Measurements from ENCODE around the gene ARL17A. TPM values are rescaled to one million over a fixed set of nuclear protein-coding genes. Genes with fewer than 3 reads are reported as not detected.
"Not testable (repeated sequence)": the region's sequence is repeated elsewhere in the genome, so short reads cannot be mapped to it uniquely, and the experiment has no call there.

ARL17A gene
- 10 to 100 TPM in 4 of 9 donors, 1 to 10 TPM in 5; 6.7 to 17.1 (median 9.9) TPM for total RNA-seq
- 1 to 10 TPM; 1.7 to 9.2 (median 6.5) TPM for polyA plus RNA-seq
- long read RNA-seq, donor 1, partial matches to known transcripts: 9 of 22 reads
- long read RNA-seq, donor 1, other reads (novel, unspliced or antisense): 9 of 22 reads
- long read RNA-seq, donor 2, partial matches to known transcripts: 8 of 11 reads
- long read RNA-seq, donor 2, other reads (novel, unspliced or antisense): 0 of 11 reads
- long read RNA-seq, donor 3, partial matches to known transcripts: 0 of 2 reads
- long read RNA-seq, donor 3, other reads (novel, unspliced or antisense): 0 of 2 reads
- long read RNA-seq, donor 4, partial matches to known transcripts: 0 of 7 reads
- long read RNA-seq, donor 4, other reads (novel, unspliced or antisense): 4 of 7 reads
- long read RNA-seq, donor 5, transcript ARL17A-202 (4 exons, 3,945 nt): major isoform, 6 of 10 reads
- long read RNA-seq, donor 5, partial matches to known transcripts: 0 of 10 reads
- long read RNA-seq, donor 5, other reads (novel, unspliced or antisense): 4 of 10 reads
- long read RNA-seq, donor 6, partial matches to known transcripts: 0 of 12 reads
- long read RNA-seq, donor 6, other reads (novel, unspliced or antisense): 10 of 12 reads
- long read RNA-seq, donor 7, partial matches to known transcripts: 86 of 87 reads
- long read RNA-seq, donor 7, other reads (novel, unspliced or antisense): 0 of 87 reads
- long read RNA-seq, donor 8, partial matches to known transcripts: 10 of 12 reads
- long read RNA-seq, donor 8, other reads (novel, unspliced or antisense): 0 of 12 reads
- long read RNA-seq, donor 9, partial matches to known transcripts: 9 of 14 reads
- long read RNA-seq, donor 9, other reads (novel, unspliced or antisense): 0 of 14 reads
- long read RNA-seq, donor 10: 0 reads

GRCh38 chr17:46579083-46580075 is at the start of gene ARL17A:
Gene ARL17A (minus strand): TSS chr17:46579691. CDS start chr17:46576322, 3,369 bp downstream.
- DNase-seq: peak; percentile 78 to 95 (median 87)
- intact Hi-C loops (cut with DNase I); H3K4me1 ChIP-seq (replicated peaks in 1 of 2); H3K36me3 ChIP-seq (replicated peaks in 1 of 2); H3K27me3 ChIP-seq; H3K9me3 ChIP-seq (replicated peaks in 1 of 3): not testable (repeated sequence)
- H3K27ac ChIP-seq: peak within 1 kb of the TSS in 1 of 5 donors; percentile 61
- 0% methylated on average over 7 of the region's 65 CpGs; no CpG with 5 or more reads in 2 of the 4 donors for WGBS, 4 donors
- peak within 1 kb of the TSS in 1 of 4 donors; percentile 39 for H3K4me3 ChIP-seq

GRCh38 chr17:46628753-46629436 is 49.4 kb upstream of the ARL17A start:
- intact Hi-C loops (cut with DNase I); H3K9me3 ChIP-seq (replicated peaks in 1 of 3); H3K36me3 ChIP-seq (replicated peaks in 1 of 2); H3K27ac ChIP-seq; H3K27me3 ChIP-seq; H3K4me3 ChIP-seq; DNase-seq; H3K4me1 ChIP-seq (replicated peaks in 1 of 2): not testable (repeated sequence)
- no CpG with 5 or more reads among the region's 5 CpGs for WGBS, 4 donors

- DNase-seq; H3K27me3 ChIP-seq; H3K4me1 ChIP-seq (replicated peaks in 1 of 2); intact Hi-C loops (cut with DNase I); H3K9me3 ChIP-seq (replicated peaks in 1 of 3); H3K27ac ChIP-seq; H3K36me3 ChIP-seq (replicated peaks in 1 of 2); H3K4me3 ChIP-seq: not testable (repeated sequence)
- whole genome bisulfite sequencing, 4 donors: no CpG with 5 or more reads among the region's 2 CpGs
Measured at GRCh38 chr17:46627452-46627851, 48.0 kb upstream of the ARL17A start.

- H3K9me3 ChIP-seq (replicated peaks in 1 of 3); H3K27me3 ChIP-seq; H3K27ac ChIP-seq; H3K4me1 ChIP-seq (replicated peaks in 1 of 2); intact Hi-C loops (cut with DNase I); H3K4me3 ChIP-seq; H3K36me3 ChIP-seq (replicated peaks in 1 of 2); DNase-seq: not testable (repeated sequence)
- WGBS, 4 donors: no CpG with 5 or more reads among the region's 5 CpGs
Measured at GRCh38 chr17:46624726-46625125, 45.2 kb upstream of the ARL17A start.

GRCh38 chr17:46623790-46624189 is 44.3 kb upstream of the ARL17A start:
- DNase-seq; H3K36me3 ChIP-seq (replicated peaks in 1 of 2); H3K4me1 ChIP-seq (replicated peaks in 1 of 2); H3K4me3 ChIP-seq; H3K9me3 ChIP-seq (replicated peaks in 1 of 3); intact Hi-C loops (cut with DNase I); H3K27ac ChIP-seq; H3K27me3 ChIP-seq: not testable (repeated sequence)
- WGBS, 4 donors: no CpG with 5 or more reads among the region's 2 CpGs

GRCh38 chr17:46618975-46619374 is 39.5 kb upstream of the ARL17A start:
- H3K9me3 ChIP-seq (replicated peaks in 1 of 3); H3K27ac ChIP-seq; H3K4me1 ChIP-seq (replicated peaks in 1 of 2); DNase-seq; H3K4me3 ChIP-seq; H3K27me3 ChIP-seq; H3K36me3 ChIP-seq (replicated peaks in 1 of 2); intact Hi-C loops (cut with DNase I): not testable (repeated sequence)
- WGBS, 4 donors: no CpG with 5 or more reads among the region's 1 CpG

- H3K9me3 ChIP-seq (replicated peaks in 1 of 3); DNase-seq; H3K27ac ChIP-seq; H3K4me3 ChIP-seq; H3K36me3 ChIP-seq (replicated peaks in 1 of 2); H3K4me1 ChIP-seq (replicated peaks in 1 of 2); intact Hi-C loops (cut with DNase I); H3K27me3 ChIP-seq: not testable (repeated sequence)
- no CpG with 5 or more reads among the region's 3 CpGs for WGBS, 4 donors
Measured at GRCh38 chr17:46617121-46617520, 37.6 kb upstream of the ARL17A start.

GRCh38 chr17:46613876-46614275 is 34.4 kb upstream of the ARL17A start:
- H3K36me3 ChIP-seq (replicated peaks in 1 of 2); H3K27ac ChIP-seq; DNase-seq; H3K4me1 ChIP-seq (replicated peaks in 1 of 2); H3K4me3 ChIP-seq; H3K9me3 ChIP-seq (replicated peaks in 1 of 3); H3K27me3 ChIP-seq; intact Hi-C loops (cut with DNase I): not testable (repeated sequence)
- no CpG with 5 or more reads among the region's 1 CpG for WGBS, 4 donors

- DNase-seq; H3K4me3 ChIP-seq; intact Hi-C loops (cut with DNase I); H3K4me1 ChIP-seq (replicated peaks in 1 of 2); H3K27me3 ChIP-seq; H3K36me3 ChIP-seq (replicated peaks in 1 of 2); H3K27ac ChIP-seq; H3K9me3 ChIP-seq (replicated peaks in 1 of 3): not testable (repeated sequence)
- 100% methylated on average over 1 of the region's 2 CpGs; no CpG with 5 or more reads in 3 of the 4 donors for WGBS, 4 donors
Measured at GRCh38 chr17:46611304-46611703, 31.8 kb upstream of the ARL17A start.

- H3K4me3 ChIP-seq; H3K9me3 ChIP-seq (replicated peaks in 1 of 3); H3K27ac ChIP-seq; intact Hi-C loops (cut with DNase I); H3K27me3 ChIP-seq; DNase-seq; H3K36me3 ChIP-seq (replicated peaks in 1 of 2); H3K4me1 ChIP-seq (replicated peaks in 1 of 2): not testable (repeated sequence)
Measured at GRCh38 chr17:46603125-46603524, 23.6 kb upstream of the ARL17A start.
